GM12874 (cell line): ENCODE results near the gene PTMA.
A peak's percentile ranks its signal among the peaks of the same experiment; 100 is the strongest.

ENCODE experiments used
- TF ChIP-seq, protein P1 (sequence below): IDR thresholded peaks from 2 replicates; pipeline ENCODE4 v1.5.1; 2011; ENCODE audit warnings: low read depth, mild to moderate bottlenecking, control low read depth, low read length, moderate library complexity; ENCODE audit not compliant: insufficient read depth

The PTMA gene

DNA sequence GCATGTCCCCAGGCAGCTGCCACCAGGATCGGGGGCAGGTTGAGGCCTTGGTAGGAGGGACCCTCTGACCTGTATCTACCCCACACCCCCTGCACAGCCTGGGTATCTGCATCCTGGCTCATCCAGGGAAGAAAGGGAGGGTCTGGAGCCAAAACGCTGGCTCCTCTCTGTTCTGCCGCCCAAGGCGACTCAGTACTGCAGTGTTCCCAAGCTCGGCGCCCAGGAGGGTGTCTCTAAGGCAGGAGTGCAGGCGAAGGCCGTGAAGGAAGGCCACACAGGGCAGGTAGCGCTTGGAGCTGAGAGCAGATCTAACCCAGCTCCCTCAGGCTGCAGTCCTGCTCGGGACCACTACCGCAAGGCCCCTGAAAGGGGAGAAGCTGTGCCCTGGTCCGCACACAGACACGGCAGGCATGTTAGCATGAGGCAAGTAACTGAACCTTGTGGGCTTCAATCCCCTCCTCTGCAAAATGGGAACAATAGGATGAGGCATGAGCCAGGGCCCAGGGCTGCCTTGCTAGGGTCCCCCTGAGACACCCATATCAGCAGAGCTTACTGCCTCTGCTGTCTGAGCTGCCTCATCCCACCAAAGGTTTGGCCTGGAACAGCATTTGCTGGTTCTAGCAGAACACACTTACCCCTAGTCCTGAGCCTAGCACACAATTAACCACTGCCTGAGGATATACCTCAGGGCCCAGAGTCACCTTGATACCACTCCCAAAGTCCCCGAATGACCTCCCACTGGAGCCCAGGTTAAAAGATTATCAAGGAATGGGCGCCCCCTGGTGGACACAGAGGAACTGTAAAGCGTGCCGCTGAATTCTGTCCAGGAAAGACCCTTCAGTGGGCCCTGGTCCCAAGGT is 6.5 kb downstream of the PTMA start:
- TF ChIP-seq, protein P1, sequence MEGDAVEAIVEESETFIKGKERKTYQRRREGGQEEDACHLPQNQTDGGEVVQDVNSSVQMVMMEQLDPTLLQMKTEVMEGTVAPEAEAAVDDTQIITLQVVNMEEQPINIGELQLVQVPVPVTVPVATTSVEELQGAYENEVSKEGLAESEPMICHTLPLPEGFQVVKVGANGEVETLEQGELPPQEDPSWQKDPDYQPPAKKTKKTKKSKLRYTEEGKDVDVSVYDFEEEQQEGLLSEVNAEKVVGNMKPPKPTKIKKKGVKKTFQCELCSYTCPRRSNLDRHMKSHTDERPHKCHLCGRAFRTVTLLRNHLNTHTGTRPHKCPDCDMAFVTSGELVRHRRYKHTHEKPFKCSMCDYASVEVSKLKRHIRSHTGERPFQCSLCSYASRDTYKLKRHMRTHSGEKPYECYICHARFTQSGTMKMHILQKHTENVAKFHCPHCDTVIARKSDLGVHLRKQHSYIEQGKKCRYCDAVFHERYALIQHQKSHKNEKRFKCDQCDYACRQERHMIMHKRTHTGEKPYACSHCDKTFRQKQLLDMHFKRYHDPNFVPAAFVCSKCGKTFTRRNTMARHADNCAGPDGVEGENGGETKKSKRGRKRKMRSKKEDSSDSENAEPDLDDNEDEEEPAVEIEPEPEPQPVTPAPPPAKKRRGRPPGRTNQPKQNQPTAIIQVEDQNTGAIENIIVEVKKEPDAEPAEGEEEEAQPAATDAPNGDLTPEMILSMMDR, result peak; percentile 74

DNA sequence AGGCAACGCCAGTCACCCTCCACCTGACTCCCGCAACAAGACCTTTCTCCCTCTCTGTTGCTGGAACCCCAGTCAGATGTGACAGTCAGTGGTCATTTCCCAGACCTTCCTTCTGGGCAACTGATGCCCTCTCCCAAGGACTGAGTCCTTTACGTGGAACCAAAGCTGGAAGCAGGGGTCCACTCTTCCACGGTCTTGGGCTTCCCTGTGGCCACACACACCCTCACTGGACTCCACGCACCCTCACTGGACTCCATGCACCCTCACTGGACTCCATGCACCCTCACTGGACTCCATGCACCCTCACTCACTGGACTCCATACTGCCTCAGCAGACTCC is 7.1 kb downstream of the PTMA start:
- TF ChIP-seq, protein P1, result no peak

DNA sequence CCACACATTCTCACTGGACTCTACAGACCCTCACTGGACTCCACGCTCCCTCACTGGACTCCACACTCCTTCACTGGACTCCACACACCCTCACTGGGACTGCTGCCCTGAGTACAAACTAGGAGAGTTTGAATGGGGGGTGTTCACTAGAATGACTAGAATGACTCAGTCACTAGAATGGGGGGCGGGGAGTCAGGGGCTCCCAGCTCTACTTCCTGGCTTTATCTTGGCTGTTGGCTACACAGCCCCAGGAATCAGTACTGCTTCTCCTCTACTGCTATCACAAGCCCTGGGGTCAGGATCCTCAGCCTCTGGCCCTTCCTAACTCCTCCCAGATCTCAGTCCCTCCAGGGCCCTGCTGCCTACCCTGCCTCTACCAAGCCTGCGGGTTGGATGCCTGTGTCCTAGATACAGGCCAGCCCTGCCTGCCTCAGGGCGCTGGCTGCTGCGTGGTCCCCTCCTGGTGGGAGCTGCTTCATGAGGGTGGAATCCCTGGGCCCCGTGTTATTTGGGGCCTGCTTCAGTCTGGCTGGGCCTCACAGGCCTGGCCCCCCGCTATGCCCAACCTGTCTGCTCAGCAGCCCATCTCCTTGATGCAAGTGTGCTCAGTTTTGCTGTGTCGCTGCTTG is 7.8 kb downstream of the PTMA start:
- TF ChIP-seq, protein P1, result no peak

DNA sequence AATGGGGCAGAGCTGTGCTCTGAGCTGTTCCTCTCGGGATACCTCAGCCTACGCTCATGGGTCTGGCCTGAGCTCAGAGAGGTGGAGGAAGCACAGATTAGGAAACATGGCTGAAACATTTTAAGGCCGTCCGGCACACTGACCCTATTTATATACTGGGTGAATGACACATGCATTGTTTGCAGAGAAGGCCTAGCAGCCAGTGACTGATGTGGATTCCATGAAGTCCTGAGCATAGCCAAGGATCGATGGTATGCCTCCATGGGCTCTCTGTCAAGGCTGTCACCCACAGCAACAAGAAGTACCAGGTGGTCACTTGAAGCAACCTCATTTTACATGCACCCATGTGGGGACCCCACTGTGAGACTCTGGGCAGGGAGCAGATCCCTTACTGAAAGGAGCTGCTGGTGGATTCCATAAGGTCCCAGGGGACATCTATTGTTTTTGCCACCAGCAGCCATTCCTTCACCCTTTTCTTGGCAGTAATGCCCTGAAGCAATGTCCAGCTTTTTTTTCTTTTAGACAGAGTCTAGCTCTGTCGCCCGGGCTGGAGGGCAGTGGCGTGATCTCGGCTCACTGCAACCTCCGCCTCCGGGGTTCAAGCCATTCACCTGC is 8.4 kb downstream of the PTMA start:
- TF ChIP-seq, protein P1, result no peak

DNA sequence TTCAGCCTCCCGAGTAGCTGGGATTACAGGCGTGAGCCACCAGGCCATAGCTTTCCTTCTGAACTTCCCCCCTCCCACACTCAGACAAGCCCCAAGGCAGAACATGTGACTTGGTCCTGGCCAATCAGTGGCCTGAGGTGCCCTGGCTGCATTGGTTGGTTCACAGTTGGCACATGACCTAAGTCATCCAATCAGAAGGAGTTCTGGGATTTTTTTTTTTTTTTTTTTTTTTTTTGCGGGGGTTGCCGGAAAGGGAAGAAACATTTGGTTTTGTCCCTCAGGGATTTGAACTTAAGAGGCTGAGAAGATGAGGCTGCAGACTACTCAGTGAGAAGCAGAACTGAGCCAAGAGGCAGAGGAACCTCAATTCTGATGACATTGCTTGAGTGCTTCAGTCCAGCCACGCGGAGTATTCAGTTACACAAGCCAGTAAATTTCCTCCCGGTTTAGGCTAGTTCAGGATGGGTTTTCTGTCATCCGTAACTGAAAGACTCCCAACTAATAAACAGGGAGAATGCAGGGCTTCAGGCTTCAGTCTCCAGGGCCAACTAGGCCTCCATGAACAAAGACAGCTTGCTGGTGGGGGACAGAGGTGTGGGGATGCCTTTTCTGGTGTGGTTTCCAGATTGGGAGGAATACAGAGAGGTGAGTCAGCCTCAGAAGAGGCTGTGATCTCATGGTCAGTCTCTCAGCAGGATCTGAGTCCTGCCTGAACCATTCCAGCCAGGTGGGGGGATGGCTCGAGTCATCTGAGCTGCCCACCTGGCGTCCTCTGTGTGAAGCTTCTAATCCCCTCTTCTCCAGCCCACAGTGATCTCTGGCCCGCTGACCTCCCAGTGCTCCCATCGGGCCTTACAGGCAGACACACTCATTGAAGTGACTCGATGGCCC is 9.2 kb downstream of the PTMA start:
- TF ChIP-seq, protein P1, result no peak

DNA sequence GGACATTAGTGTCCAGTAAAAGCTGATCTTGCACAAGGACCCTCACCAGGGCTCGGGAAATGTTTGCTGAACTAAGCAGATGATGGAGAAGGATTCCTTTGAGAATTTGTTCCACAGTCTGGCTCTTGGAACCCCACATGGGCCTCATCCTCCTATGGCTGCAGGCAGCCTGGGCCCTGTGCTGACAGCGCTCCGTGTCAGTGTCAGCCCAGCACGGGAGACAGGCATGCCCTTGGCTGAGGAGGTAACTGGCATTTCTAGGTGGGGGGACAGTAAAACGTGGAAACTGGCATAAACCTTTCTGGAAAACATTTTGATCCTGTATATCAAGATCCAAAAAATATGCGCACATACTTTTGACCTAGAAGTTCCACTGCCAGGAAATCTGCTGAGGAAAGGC is 10.5 kb downstream of the PTMA start:
- TF ChIP-seq, protein P1, result no peak
